Esophagus squamous epithelium (tissue), 4 donors: Measurements from ENCODE around the gene C1QL1.

Experiments
- CTCF ChIP-seq, 6 experiments: fragments of 450-650 bp in 4 of 6; fragments of 200-600 bp in 2 of 6; sonication (generic) in 2 of 6; IDR thresholded peaks; one replicate each; pipeline ENCODE4 v1.5.1; 2016 to 2019; ENCODE audit warnings: antibody characterized with exemption in 6 of 6, mild to moderate bottlenecking in 4 of 6, moderate library complexity in 4 of 6
- POLR2A ChIP-seq, 4 donors: fragments of 450-650 bp; IDR thresholded peaks; one replicate each; pipeline ENCODE4 v1.6.1; 2017; ENCODE audit warnings: antibody characterized with exemption in 4 of 4, mild to moderate bottlenecking in 4 of 4, moderate library complexity in 3 of 4

- TF ChIP-seq CTCF (IDR thresholded peaks at IDR 0.05) (no peak), POLR2A (IDR thresholded peaks at IDR 0.05) (no peak)
These were observed 41.8 kb upstream of the C1QL1 start for GRCh38 chr17:45009676-45010467.
